ENCODE data around the gene DSCAM.

DSCAM gene

DNA sequence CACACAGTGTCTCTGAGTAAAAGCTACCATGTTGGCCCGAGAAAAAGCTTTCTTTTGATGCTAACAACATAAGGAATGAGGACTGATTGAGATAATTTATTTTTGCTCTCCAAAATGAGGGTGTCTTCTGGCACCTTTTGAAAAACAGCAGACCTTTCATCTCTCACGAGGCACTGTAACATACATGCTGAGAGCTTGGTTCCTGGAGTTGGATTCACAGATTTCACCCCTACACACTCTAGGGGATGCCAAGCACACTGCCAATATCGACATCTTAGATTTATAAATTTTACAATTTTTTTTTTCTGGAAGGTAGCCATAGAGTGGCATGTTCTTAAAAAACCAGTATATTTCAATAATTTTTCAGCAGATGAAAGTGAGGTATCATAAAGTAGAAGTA, 408.3 kb downstream of the DSCAM start:
- H3K4me3 ChIP-seq (ENCODE audit: low read length): no peak overlapping the region
- DNase-seq (ENCODE audit: low read depth): no peak
- TF ChIP-seq, protein P1, sequence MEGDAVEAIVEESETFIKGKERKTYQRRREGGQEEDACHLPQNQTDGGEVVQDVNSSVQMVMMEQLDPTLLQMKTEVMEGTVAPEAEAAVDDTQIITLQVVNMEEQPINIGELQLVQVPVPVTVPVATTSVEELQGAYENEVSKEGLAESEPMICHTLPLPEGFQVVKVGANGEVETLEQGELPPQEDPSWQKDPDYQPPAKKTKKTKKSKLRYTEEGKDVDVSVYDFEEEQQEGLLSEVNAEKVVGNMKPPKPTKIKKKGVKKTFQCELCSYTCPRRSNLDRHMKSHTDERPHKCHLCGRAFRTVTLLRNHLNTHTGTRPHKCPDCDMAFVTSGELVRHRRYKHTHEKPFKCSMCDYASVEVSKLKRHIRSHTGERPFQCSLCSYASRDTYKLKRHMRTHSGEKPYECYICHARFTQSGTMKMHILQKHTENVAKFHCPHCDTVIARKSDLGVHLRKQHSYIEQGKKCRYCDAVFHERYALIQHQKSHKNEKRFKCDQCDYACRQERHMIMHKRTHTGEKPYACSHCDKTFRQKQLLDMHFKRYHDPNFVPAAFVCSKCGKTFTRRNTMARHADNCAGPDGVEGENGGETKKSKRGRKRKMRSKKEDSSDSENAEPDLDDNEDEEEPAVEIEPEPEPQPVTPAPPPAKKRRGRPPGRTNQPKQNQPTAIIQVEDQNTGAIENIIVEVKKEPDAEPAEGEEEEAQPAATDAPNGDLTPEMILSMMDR (conservative IDR thresholded peaks at IDR 0.05; ENCODE audit: low read length): no peak

DNA sequence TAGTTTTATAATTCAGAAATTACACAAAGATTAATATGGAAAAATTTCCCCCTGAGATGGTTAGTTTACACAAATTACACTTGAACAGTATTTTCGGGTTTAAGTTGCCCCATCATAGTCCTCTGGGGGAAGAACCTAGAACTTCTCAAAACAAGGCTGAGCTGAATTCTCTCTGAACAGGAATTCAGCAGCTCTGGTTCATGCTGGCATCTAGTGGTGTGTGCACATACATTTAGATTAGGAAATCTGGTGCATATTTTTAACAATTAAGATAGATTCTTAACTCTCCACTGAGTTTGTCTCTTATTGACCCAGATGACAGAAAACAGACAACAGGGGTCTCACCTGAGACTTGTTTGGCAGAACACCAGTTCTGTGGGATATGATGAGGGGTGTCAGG, 410.7 kb downstream of the DSCAM start:
- DNase-seq (ENCODE audit: low read depth): no peak
- TF ChIP-seq, protein P1 (conservative IDR thresholded peaks at IDR 0.05; ENCODE audit: low read length): no peak
- no peak overlapping the region for H3K4me3 ChIP-seq (ENCODE audit: low read length)

DNA sequence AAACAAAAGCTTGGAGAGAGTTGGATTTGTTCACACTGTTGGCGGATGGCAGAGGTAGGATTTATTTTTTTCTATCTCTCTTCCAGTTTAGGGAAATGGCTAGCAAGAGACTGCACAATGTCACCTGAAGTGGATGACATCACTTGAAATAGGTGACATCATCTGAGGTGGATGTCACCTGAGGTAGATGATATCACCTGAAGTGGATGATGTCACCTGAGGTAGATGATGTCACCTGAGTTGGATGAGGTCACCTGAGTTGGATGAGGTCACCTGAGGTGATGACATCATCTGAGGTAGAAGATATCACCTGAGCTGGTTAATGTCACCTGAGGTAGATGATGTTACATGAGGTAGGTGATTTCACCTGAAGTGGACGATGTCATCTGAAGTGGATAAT, 413.4 kb downstream of the DSCAM start:
- no peak for DNase-seq (ENCODE audit: low read depth)
- no peak overlapping the region for H3K4me3 ChIP-seq (ENCODE audit: low read length)
- TF ChIP-seq, protein P1 (conservative IDR thresholded peaks at IDR 0.05; ENCODE audit: low read length): no peak

DNA sequence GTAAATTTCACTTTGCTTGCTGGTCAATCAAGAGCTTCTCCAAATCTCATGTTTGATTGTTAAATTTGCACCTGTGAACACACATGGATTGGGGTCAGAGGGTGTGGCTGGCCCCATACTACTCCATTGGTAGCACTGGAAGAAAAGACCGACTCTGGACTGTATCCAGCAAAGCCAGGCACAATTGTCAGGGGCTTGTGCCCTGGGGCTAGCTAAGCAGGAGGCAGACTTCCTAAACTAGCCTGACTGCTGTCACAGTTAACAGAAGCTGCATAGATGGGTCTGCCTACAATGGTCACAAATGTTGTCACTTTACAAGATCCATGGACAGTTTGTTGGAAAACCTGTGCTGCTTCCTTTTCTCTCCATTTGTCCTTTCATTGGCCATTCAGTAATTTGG, 421.0 kb downstream of the DSCAM start:
- H3K4me3 ChIP-seq (ENCODE audit: low read length): no peak overlapping the region
- DNase-seq (ENCODE audit: low read depth): no peak
- TF ChIP-seq, protein P1 (conservative IDR thresholded peaks at IDR 0.05; ENCODE audit: low read length): no peak

DNA sequence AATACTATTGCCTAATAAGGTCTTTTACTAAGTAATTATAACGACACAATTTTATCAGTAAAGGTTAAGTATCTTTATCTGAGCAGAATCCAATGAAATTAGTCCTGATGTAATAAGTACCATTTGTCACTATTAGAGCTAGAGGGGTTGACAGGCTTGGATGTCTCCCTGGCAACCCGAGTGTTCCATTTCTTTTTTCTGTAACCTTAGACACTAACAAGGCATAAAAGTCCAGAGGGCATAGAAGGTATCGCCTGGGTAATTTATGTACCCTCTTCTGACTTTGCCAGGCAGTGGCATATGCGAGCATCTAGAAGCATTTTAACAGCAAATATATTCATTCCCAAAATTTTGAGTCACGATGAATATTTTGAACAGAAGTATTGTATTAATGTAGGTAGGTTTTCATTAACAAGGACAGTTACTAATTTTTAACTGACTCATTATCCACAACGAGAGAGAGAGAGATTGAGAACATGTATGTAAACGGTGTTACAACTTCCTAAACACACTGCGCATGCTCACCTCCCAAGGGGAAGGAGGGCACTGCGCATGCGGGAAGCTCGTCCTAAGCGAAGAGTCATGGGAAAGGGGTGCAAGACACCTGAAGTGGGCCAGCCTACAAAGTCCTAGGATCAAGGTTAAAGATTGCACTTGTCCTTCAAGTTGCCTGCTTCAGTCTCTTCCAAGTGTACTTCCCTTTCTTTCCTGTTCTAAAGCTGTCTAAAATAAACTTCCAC, 423.9 kb downstream of the DSCAM start:
- TF ChIP-seq, protein P1 (conservative IDR thresholded peaks at IDR 0.05; ENCODE audit: low read length): no peak
- no peak overlapping the region for H3K4me3 ChIP-seq (ENCODE audit: low read length)
- DNase-seq (ENCODE audit: low read depth): no peak

DNA sequence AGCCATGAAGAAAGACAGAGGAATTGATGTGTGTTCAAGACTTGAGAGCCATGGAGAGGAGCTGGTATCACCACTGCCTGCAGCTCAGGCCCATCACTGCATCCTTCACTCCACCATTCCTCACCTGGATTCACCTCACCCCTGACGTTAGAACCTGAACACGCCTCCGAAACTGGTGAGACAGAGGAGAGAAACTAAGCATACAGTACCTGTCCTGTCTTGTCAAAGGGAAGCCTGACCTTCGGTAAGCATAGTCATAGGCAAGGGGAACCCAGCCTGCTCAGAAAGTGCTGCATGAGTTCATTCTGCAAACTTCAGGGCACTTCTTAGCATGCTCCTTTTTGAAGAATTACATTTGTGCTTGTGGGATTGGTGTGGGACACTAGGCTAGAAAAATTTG, 425.8 kb downstream of the DSCAM start:
- TF ChIP-seq, protein P1 (conservative IDR thresholded peaks at IDR 0.05; ENCODE audit: low read length): no peak
- no peak for DNase-seq (ENCODE audit: low read depth)
- no peak overlapping the region for H3K4me3 ChIP-seq (ENCODE audit: low read length)

DNA sequence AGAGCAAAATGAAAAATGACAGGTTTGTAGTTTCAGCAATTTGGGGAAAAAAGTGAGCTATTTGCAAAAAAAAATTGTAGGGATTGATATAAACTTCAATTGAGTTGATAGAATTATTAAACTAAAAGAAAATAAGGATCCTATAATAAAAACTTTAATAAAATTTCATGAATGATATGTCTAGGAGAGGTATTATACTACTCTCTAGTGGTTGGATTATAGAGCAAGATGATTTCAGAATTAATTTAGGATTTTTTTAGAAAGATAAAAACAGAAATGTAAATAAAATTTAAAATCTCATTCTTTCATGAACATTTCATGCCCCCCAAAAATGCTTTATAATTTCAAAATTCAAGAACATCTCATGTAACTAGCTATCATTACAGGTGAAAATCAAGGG, 430.4 kb downstream of the DSCAM start:
- no peak for DNase-seq (ENCODE audit: low read depth)
- TF ChIP-seq, protein P1 (conservative IDR thresholded peaks at IDR 0.05; ENCODE audit: low read length): no peak
- H3K4me3 ChIP-seq (ENCODE audit: low read length): no peak overlapping the region

Data from AG10803 (cell line).